HepG2 (cell line): ENCODE results near the gene B4GALT1. TPM values are rescaled to one million over a fixed set of nuclear protein-coding genes. Genes with fewer than 3 reads are reported as not detected.

Experiments
- NFIC ChIP-seq: IDR thresholded peaks from 2 replicates; pipeline ENCODE4 v1.6.1; 2012; ENCODE audit warnings: mild to moderate bottlenecking, low read length, inconsistent platforms
- PAXIP1 ChIP-seq: sonication (generic); formaldehyde crosslinking; conservative IDR thresholded peaks from 2 replicates; pipeline ENCODE4 v1.4.0; 2020; ENCODE audit warnings: mild to moderate bottlenecking, missing genetic modification reagents, moderate library complexity
- TEAD3 ChIP-seq: optimal IDR thresholded peaks from 2 replicates; pipeline ENCODE3; 2016; ENCODE audit warnings: borderline replicate concordance
- polyA plus RNA-seq, 8 experiments: library from polyadenylated mRNA; depleted of rRNA in 3 of 8; stranded (reverse) in 7 of 8; unstranded in 1 of 8; fragments of >200 nt; fragmentation: Illumina TruSeq in 4 of 8; extraction: Trizol in 4 of 8; gene quantifications; 2 replicates each; pipeline versions ENCODE4 v1.2.1 to v1.2.3, GENCODE V29; 2011 to 2016; ENCODE audit warnings: low read depth in 4 of 8, missing spikeins in 1 of 8, mixed read lengths in 1 of 8; ENCODE audit not compliant: insufficient read depth in 1 of 8
- total RNA-seq, 5 experiments: library from RNA; depleted of rRNA; stranded (reverse); fragments of >200 nt; fragmentation: Illumina TruSeq; extraction: Trizol; gene quantifications; 2 replicates each; pipeline ENCODE4 v1.2.3, GENCODE V29; 2016; ENCODE audit warnings: low read depth in 1 of 5
- TF ChIP-seq, protein P1 (sequence below): sonication (generic); formaldehyde crosslinking; IDR thresholded peaks from 2 replicates; pipeline ENCODE4 v1.5.1; 2020; ENCODE audit warnings: mild to moderate bottlenecking, missing genetic modification reagents

The B4GALT1 gene
- total and polyA plus RNA-seq, 2 of the 13 experiments (the other 11 are each of a cell fraction or from before 2014, with no cell fraction given): 15.7 to 33.5 TPM

DNA sequence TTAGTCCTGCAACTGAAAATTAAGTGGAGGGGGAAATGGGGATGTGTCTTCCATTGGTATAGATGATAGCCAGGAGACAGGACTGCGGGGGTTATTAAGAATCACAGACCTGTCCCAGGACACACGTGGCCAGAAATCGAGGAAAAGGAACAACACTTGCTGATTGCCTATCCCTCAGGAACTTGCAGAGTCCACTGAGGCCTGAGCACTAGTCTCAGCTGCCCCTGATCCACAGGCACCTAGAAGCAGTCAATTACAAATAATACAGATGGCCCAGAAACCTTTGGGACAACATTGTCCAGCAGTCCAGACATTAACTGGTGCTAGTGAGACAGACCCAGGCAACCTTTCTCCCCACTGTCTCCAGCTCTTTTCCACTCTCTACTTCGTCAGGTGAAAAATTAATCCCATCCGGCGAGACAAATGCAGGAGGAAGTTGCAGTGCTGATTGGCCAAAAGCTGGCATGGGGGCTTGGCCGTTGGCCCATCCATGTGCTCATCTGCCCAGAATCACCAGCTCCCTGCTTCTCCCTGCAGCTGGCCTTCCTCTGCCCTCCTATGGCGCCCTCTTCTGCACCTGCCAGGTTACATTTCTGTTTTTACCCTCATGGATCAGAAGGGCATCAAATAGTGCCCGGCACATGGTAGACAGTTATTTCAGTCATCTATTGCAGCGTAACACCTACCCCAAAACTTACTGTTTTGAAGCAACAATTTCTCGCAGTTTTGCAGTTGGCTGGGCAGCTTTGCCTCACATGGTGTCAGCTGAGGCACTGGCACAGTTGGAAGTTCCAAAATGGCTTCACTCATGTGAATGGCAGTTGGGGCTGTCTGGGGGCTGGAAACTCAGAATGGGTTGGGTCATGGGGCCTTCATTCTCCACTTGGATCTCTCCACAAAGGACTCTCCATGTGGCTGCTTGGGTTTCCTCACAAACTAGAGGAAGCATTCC lies 3.6 kb upstream of the B4GALT1 start (continued):
- TF ChIP-seq, protein P1, sequence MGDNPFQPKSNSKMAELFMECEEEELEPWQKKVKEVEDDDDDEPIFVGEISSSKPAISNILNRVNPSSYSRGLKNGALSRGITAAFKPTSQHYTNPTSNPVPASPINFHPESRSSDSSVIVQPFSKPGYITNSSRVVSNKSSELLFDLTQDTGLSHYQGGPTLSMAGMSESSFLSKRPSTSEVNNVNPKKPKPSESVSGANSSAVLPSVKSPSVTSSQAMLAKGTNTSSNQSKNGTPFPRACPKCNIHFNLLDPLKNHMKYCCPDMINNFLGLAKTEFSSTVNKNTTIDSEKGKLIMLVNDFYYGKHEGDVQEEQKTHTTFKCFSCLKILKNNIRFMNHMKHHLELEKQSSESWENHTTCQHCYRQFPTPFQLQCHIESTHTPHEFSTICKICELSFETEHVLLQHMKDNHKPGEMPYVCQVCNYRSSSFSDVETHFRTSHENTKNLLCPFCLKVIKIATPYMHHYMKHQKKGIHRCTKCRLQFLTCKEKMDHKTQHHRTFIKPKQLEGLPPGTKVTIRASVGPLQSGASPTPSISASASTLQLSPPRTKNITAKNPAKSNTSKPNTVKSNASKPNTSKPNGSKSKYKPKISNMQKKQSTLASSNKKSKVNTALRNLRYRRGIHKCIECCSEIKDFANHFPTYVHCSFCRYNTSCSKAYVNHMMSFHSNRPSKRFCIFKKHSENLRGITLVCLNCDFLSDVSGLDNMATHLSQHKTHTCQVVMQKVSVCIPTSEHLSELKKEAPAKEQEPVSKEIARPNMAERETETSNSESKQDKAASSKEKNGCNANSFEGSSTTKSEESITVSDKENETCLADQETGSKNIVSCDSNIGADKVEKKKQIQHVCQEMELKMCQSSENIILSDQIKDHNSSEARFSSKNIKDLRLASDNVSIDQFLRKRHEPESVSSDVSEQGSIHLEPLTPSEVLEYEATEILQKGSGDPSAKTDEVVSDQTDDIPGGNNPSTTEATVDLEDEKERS (CRISPR knock-in tag): no peak
- TF ChIP-seq PAXIP1 (CRISPR knock-in tag): no peak
- TF ChIP-seq NFIC: no peak
- peak; percentile 14 for TF ChIP-seq TEAD3 (CRISPR knock-in tag)
